Activated naive CD8-positive, alpha-beta T cell treated with anti-CD3 and anti-CD28 coated beads, Interleukin-2, amount 50 U/mL, for 24 hours (primary cell): ENCODE results near the gene PHLPP2.
A peak's percentile ranks its signal among the peaks of the same experiment; 100 is the strongest.
"Not testable (repeated sequence)": the region's sequence is repeated elsewhere in the genome, so short reads cannot be mapped to it uniquely, and the experiment has no call there.

Source experiments
- ATAC-seq: fragments of 150-1000 bp; cut with Tn5 transposase; one replicate; pipeline ENCODE4 v1.10.0; 2021
- DNase-seq: peaks from one replicate; pipeline ENCODE4 v3.0.0; 2021
- H3K27ac Mint-ChIP-seq: one replicate; pipeline ENCODE4 v1.8.0; 2021; ENCODE audit warnings: mild to moderate bottlenecking, mixed read lengths
- H3K27me3 Mint-ChIP-seq: one replicate; pipeline ENCODE4 v1.8.0; 2021; ENCODE audit warnings: mixed read lengths
- H3K36me3 Mint-ChIP-seq: one replicate; pipeline ENCODE4 v1.8.0; 2021; ENCODE audit warnings: low read depth, mixed read lengths
- H3K4me1 Mint-ChIP-seq: one replicate; pipeline ENCODE4 v1.8.0; 2021; ENCODE audit warnings: mixed read lengths
- H3K4me3 Mint-ChIP-seq: one replicate; pipeline ENCODE4 v1.8.0; 2021; ENCODE audit warnings: mild to moderate bottlenecking, moderate library complexity, mixed read lengths
- H3K9me3 Mint-ChIP-seq: one replicate; pipeline ENCODE4 v1.8.0; 2021; ENCODE audit warnings: mixed read lengths

The PHLPP2 gene

DNA sequence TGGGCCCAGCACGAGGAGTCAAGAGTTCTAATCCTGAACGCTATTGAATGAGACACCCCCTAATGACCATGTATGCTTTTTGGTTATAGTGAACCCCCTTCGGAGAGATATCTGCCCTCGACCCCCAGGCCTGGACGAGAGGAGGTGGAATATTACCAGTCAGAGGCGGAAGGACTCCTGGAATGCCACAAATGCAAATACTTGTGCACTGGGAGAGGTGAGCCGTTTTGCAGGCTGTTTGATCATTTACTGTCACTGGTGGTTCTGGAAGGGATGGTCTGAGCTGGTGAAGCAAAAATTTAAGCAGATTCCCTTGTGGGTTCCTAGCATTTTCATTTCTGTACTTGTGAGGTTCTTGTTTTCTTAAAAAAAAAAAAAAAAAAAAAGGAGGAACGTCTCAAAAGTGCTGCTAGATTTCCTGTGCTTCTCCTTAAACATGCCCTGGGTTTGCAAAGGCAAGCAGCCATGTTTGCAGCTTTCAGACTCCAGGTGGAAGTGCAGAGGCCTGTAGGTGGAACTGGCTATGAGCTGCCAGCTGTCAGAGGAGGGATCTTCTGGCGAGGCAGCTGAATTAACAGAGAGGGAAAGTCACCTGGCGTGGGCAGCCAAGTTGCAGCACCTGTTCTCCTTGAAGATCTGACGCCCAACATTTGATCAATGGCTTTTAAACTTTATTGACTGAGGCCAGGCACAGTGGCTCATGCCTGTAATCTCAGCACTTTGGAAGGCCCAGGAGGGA is 95.1 kb downstream of the PHLPP2 start:
- H3K9me3 Mint-ChIP-seq, result no peaks in the 10 kb centered on the region
- DNase-seq (no peak), ATAC-seq (no peak)
- H3K27me3 Mint-ChIP-seq, result peaks cover 22% of the 10 kb centered on the region
- no peaks in the 10 kb centered on the region for H3K36me3 Mint-ChIP-seq
- no peak overlapping the region for H3K4me3 Mint-ChIP-seq
- H3K4me1 Mint-ChIP-seq, result no peaks in the 10 kb centered on the region
- no peak overlapping the region for H3K27ac Mint-ChIP-seq

- no peaks in the 10 kb centered on the region for H3K36me3 Mint-ChIP-seq
- no peak overlapping the region for H3K4me3 Mint-ChIP-seq
- ATAC-seq, result no peak
Observed at GRCh38 chr16:71628810-71629209, 95.7 kb downstream of the PHLPP2 start.

GRCh38 chr16:71627731-71628181 is 96.7 kb downstream of the PHLPP2 start:
- H3K4me3 Mint-ChIP-seq, result no peak overlapping the region
- no peaks in the 10 kb centered on the region for H3K4me1 Mint-ChIP-seq
- no peak for DNase-seq
- H3K9me3 Mint-ChIP-seq, result no peaks in the 10 kb centered on the region
- ATAC-seq, result no peak
- no peaks in the 10 kb centered on the region for H3K36me3 Mint-ChIP-seq
- peaks cover 22% of the 10 kb centered on the region for H3K27me3 Mint-ChIP-seq
- no peak overlapping the region for H3K27ac Mint-ChIP-seq

More at GRCh38 chr16:71628810-71629209, 95.7 kb downstream of the PHLPP2 start:
- Mint-ChIP-seq H3K27ac (no peak overlapping the region), H3K9me3 (no peaks in the 10 kb centered on the region), H3K27me3 (peaks cover 22% of the 10 kb centered on the region), H3K4me1 (no peaks in the 10 kb centered on the region)
- DNase-seq, result no peak

- ATAC-seq, result no peak
Observed at GRCh38 chr16:71626858-71627213, 97.7 kb downstream of the PHLPP2 start.

GRCh38 chr16:71626018-71626857 is 98.3 kb downstream of the PHLPP2 start, which contains the start of gene MARVELD3:
Gene MARVELD3, plus strand, starts transcription at chr16:71626184. Its CDS starts 46 bp downstream, at chr16:71626230.
- peaks cover 5% of the 10 kb centered on the region for H3K4me1 Mint-ChIP-seq
- DNase-seq (peak; percentile 12), ATAC-seq (no peak)
- H3K27me3 Mint-ChIP-seq, result peaks cover 26% of the 10 kb centered on the region
- H3K9me3 Mint-ChIP-seq, result no peaks in the 10 kb centered on the region
- H3K4me3 Mint-ChIP-seq, result peak within 1 kb of the TSS; percentile 17
- no peak within 1 kb of the TSS for H3K27ac Mint-ChIP-seq
- no peaks in the 10 kb centered on the region for H3K36me3 Mint-ChIP-seq

More at GRCh38 chr16:71626858-71627213, 97.7 kb downstream of the PHLPP2 start:
- DNase-seq, result peak; percentile 4
- Mint-ChIP-seq H3K36me3 (no peaks in the 10 kb centered on the region), H3K27me3 (peaks cover 26% of the 10 kb centered on the region), H3K4me3 (peak overlapping the region; percentile 15), H3K27ac (no peak overlapping the region), H3K9me3 (no peaks in the 10 kb centered on the region), H3K4me1 (peaks cover 5% of the 10 kb centered on the region)

- no peak overlapping the region for H3K27ac Mint-ChIP-seq
- peak overlapping the region; percentile 17 for H3K4me3 Mint-ChIP-seq
- no peak for DNase-seq
- no peak for ATAC-seq
- H3K27me3 Mint-ChIP-seq, result peaks cover 27% of the 10 kb centered on the region
- H3K4me1 Mint-ChIP-seq, result peaks cover 5% of the 10 kb centered on the region
- no peaks in the 10 kb centered on the region for H3K36me3 Mint-ChIP-seq
- no peaks in the 10 kb centered on the region for H3K9me3 Mint-ChIP-seq
Observed at GRCh38 chr16:71625113-71625850, 99.2 kb downstream of the PHLPP2 start.

DNA sequence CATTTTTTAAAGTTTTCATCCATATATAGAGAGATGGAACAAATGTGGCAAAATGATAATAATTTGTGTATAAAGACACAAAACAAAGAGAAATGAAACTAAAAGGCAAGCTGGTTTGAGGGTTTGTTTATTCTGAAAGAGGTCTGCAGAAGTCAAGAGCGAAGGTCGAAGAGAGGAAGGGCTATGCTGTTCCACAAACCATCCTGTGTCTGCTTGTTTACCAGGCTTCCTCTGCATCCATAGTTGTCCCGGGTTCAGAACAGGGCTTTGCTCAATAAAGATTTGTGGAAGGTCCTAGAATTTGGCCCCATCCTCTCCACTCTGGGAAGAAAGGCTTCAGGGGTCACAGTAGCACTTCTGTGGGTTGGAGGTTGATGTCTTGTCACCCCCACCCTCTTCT is 100.9 kb downstream of the PHLPP2 start:
- H3K27ac Mint-ChIP-seq, result no peak overlapping the region
- peaks cover 5% of the 10 kb centered on the region for H3K4me1 Mint-ChIP-seq
- DNase-seq, result no peak
- peaks cover 28% of the 10 kb centered on the region for H3K27me3 Mint-ChIP-seq
- ATAC-seq, result no peak
- H3K9me3 Mint-ChIP-seq, result no peaks in the 10 kb centered on the region
- no peak overlapping the region for H3K4me3 Mint-ChIP-seq
- H3K36me3 Mint-ChIP-seq, result no peaks in the 10 kb centered on the region

- peak; percentile 48 for ATAC-seq
Observed at GRCh38 chr16:71622088-71622487, 102.4 kb downstream of the PHLPP2 start.

DNA sequence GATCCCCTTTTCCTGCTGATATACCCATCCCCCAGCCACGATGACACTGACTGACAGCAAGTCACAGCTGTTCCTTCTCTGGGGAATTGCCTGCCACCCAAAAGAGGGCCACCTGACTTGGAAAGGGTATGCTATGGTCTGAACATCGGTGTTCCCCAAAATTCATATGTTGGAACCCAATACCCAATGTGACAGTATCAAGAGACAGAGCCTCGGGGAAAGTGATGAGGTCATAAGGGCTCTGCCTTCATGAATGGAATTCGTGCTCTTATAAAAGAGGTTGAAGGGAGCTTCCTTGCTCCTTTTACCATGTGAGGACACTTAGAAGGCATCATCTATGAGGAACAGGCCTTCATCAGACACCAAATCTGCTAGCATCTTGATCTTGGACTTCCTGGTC is 106.1 kb downstream of the PHLPP2 start:
- Mint-ChIP-seq H3K4me3 (no peak overlapping the region), H3K27ac (no peak overlapping the region), H3K4me1 (peaks cover 5% of the 10 kb centered on the region), H3K27me3 (peaks cover 20% of the 10 kb centered on the region), H3K9me3 (no peaks in the 10 kb centered on the region), H3K36me3 (no peaks in the 10 kb centered on the region)
- no peak for ATAC-seq
- no peak for DNase-seq

More at GRCh38 chr16:71622088-71622487, 102.4 kb downstream of the PHLPP2 start:
- no peak for DNase-seq
- Mint-ChIP-seq H3K4me3 (no peak overlapping the region), H3K4me1 (peaks cover 5% of the 10 kb centered on the region), H3K9me3 (no peaks in the 10 kb centered on the region), H3K27me3 (peaks cover 18% of the 10 kb centered on the region), H3K27ac (no peak overlapping the region), H3K36me3 (no peaks in the 10 kb centered on the region)

- ATAC-seq, H3K4me1 Mint-ChIP-seq, H3K27ac Mint-ChIP-seq, DNase-seq, H3K9me3 Mint-ChIP-seq, H3K4me3 Mint-ChIP-seq, H3K36me3 Mint-ChIP-seq: not testable (repeated sequence)
- peaks cover 26% of the 10 kb centered on the region for H3K27me3 Mint-ChIP-seq
Observed at GRCh38 chr16:71614956-71615355, 109.5 kb downstream of the PHLPP2 start.

DNA sequence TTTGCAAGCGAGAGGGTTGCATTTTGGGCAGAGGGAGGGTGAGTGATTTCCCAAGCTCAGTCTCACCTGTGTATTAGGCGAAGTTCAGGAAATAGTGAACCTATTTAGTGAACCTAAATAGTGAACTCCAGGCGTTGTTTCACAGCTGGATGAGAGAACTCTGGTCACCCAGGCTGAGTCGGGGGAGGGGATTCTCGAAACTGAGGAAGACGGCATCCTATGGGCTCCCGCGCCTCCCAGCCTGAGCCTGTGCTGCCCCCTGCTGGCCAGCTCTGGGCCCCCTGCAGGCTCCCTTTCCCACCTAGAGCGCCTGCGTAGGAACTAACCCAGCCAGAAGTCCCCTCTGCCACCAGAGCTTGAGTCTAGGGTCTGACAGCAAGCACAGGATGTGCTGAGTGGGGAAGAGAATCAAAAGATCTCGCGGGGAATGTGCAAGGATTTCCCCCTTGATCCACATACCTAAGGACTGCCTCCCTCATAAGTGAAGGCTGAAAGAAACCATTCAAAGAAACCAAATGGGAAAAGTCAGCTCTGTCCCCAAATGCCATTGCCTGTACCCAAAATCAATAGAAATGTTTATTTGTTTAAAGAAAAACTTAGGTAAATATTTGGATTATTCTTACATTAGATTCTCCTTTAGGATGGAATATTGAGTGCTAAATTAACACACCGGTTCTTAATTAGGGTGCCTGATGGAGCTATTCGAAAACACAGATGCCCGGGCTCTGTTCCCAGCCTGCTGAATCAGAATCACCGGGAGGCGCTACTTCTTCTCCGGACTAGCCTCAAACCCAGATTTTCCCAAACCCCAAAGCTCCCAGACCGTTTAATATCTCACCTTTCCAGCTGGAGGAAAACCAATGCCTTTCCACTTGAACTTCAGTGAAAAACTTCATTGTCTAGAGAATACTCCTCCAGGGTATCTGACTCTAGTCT is 113.3 kb downstream of the PHLPP2 start:
- Mint-ChIP-seq H3K4me3 (no peak overlapping the region), H3K9me3 (no peaks in the 10 kb centered on the region), H3K27ac (no peak overlapping the region), H3K36me3 (no peaks in the 10 kb centered on the region), H3K27me3 (peaks cover 21% of the 10 kb centered on the region), H3K4me1 (peaks cover 18% of the 10 kb centered on the region)
- peak; percentile 84 for ATAC-seq
- peak; percentile 92 for DNase-seq

- Mint-ChIP-seq H3K36me3 (no peaks in the 10 kb centered on the region), H3K27ac (no peak overlapping the region), H3K4me3 (no peak overlapping the region), H3K27me3 (peaks cover 19% of the 10 kb centered on the region), H3K4me1 (peaks cover 18% of the 10 kb centered on the region), H3K9me3 (no peaks in the 10 kb centered on the region)
- no peak for DNase-seq
- no peak for ATAC-seq
Observed at GRCh38 chr16:71610447-71610846, 114.1 kb downstream of the PHLPP2 start.

DNA sequence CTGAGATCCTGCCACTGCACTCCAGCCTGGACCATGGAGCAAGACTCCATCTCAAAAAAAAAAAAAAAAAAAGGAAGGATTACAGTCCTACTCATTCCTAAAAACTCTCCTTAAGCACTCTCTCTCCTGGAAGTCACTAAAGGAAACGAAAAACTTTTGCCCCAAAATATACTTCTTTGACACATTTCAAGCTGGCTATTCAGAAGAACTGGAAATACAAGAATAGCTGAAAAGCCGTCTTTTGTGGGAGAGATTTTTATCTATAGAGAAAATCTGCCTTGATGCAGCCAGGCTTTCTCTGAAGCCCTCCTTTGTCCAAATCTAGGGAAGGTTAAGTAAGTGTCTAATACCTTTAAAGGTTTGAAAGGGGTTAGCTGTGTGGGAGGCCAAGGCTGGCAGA is 115.4 kb downstream of the PHLPP2 start:
- peaks cover 18% of the 10 kb centered on the region for H3K4me1 Mint-ChIP-seq
- no peak overlapping the region for H3K27ac Mint-ChIP-seq
- ATAC-seq (no peak), DNase-seq (no peak)
- H3K9me3 Mint-ChIP-seq, result no peaks in the 10 kb centered on the region
- no peaks in the 10 kb centered on the region for H3K36me3 Mint-ChIP-seq
- H3K27me3 Mint-ChIP-seq, result peaks cover 11% of the 10 kb centered on the region
- no peak overlapping the region for H3K4me3 Mint-ChIP-seq
